Right lung (tissue), 5 donors: Measurements from ENCODE around the gene MUCL3. TPM values are rescaled to one million over a fixed set of nuclear protein-coding genes. Genes with fewer than 3 reads are reported as not detected.
A peak's percentile ranks its signal among the peaks of the same experiment; 100 is the strongest.
"Not testable (repeated sequence)": the region's sequence is repeated elsewhere in the genome, so short reads cannot be mapped to it uniquely, and the experiment has no call there.

ENCODE experiments used
- DNase-seq, 2 donors: peaks; one replicate each; pipeline ENCODE4 v3.0.0-alpha.2; 2013
- polyA plus RNA-seq, 5 donors: library from polyadenylated mRNA; unstranded; fragments of 120-200 nt; gene quantifications; one replicate each; pipeline versions ENCODE4 v1.2.1 to v1.2.3, GENCODE V29; 2013; ENCODE audit warnings: inconsistent platforms in 1 of 5, low replicate concordance in 1 of 5; ENCODE audit not compliant: insufficient read length in 5 of 5, insufficient read depth in 1 of 5

MUCL3 gene
- polyA plus RNA-seq, 5 donors: 0.09 to 0.22 (median 0.10) TPM

GRCh38 chr6:30912746-30913520 lies 27.8 kb upstream of the MUCL3 start:
- no peak for DNase-seq

DNA sequence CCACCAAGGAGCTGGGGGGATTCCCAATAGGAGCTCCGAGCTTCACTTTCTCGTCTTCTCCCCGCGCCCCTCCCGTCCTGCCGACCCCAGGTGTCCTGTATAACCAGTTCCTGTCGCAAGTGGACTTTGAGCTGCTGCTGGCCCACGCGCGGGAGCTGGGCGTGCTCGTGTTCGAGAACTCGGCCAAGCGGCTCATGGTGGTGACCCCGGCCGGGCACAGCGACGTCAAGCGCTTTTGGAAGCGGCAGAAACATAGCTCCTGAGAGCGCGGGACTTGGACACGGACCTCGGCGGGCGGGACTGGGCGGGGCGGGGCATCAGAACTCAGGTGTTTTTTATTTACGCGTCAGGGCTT lies 27.1 kb upstream of the MUCL3 start:
- no peak for DNase-seq

DNA sequence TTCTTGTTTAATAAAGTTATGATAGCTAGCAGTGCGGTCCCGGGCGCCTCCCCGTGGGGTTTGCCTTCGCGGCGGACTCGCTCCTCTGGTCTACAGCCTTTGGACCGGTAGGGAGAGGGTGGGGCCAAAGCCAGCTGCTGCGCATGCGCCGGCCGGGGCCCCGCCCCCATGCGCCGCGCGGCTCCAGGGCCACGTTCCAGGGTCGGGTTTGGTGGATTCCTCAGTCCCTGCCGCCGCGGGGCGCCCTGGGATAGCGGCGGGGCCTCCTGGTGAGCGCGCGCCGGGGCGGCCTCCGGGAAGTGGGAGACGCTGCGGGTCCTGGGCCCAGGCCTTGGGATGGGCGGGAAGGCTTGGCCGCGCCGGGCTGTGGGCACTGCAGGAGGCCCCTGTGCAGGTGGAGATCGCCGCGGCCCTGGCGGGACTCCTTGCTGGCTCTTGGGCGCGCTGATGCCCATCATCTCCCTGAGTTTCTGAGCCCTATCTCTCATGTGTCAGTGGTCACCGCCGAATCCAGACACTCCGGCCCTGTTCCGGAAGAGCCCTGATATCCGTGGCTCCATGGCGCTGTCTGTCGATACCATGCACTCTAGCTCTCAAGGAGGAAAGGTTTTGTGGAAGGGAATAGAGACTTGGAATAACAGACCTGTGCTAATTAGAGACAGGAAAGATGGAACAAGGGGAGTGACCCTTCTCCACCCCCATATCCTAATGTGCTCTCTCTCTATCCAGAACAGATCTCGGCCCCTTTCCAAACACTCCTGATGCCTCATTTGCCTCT lies 26.5 kb upstream of the MUCL3 start, which contains the start of gene VARS2:
Gene VARS2 (plus strand): TSS at position 163 of the 778 bp plus-strand sequence. CDS start 599 bp downstream, at position 762.
- DNase-seq: peak; percentile 95 to 96

DNA sequence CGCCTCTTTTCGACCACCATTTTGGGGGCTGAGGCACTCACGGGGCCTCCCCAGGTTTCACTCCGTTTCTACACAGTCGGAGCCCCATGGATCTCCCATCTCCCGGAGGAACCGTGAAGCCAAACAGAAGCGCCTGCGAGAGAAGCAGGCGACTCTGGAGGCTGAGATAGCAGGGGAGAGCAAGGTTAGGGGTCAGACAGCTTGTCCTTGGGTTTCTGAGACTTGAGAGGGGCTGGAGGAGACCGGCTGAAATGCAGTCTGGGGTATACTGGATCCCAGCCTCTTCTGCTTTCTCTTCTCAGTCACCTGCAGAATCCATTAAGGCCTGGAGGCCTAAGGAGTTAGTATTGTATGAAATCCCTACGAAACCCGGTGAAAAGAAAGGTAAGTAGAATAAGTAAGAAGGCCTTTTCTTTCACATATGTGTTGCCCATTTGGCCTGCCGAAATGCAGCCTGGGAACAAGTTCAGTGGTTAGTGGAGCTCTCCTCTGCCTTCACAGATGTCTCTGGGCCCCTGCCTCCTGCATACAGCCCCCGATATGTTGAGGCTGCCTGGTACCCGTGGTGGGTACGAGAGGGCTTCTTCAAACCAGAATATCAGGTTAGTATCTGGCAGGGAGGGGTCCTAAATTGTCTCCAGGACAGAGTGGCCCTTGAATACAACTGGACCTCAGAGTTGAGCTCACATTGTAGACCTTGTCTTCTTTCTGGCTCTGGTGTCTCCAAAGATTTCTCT lies 25.8 kb upstream of the MUCL3 start:
- no peak for DNase-seq

DNA sequence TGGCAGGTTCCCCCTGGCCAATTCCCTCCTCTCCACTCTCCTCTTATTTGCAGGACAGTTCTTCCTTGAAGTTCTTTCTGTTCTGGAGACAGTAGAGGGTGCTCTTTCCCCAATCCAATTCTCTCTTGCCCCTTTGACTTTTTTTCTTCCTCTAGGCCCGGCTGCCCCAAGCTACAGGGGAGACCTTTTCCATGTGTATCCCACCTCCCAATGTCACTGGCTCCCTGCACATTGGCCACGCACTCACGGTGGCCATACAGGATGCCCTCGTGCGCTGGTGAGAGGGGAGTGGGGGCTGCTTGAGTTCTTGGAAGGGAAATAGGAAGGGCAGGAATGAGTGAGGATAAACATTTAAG lies 25.2 kb upstream of the MUCL3 start:
- peak; percentile 46 to 53 for DNase-seq

DNA sequence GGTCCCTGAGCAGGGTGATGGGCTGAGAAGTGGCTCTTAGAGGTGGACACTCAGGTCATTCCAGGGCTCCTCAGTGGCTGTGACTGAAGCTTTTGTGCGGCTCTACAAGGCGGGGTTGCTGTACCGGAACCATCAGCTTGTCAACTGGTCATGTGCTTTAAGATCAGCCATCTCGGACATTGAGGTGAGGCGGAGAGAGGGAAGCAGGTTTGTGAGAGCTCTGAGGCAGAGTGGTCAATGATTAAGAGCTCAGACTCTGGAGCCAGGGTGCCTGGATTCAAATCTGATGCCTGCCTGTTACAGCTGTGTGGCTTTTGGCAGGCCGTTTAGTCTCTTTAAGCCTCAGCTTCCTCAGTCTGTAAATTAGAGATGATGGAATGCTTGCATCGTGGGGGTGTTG lies 23.7 kb upstream of the MUCL3 start:
- no peak for DNase-seq

DNA sequence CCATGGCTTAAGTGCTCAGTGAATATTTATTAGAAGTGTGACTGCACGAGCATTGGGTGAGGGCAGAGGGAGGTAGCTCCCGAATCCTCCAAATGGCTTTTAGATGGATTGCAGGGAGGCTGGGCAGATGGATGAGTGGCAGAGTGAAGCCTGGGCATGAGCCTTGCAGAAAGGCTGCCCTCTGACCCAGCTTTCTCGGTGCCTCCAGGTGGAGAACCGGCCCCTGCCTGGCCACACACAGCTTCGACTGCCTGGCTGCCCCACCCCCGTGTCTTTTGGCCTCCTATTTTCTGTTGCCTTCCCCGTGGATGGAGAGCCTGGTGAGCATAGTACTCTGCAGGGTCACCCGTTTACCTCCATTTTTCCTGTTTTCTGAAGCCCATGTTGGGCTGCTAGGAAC lies 23.3 kb upstream of the MUCL3 start:
- no peak for DNase-seq

GRCh38 chr6:30918670-30919069 lies 22.1 kb upstream of the MUCL3 start:
- DNase-seq: no peak

- DNase-seq: no peak
Observed at GRCh38 chr6:30922447-30922852, 18.3 kb upstream of the MUCL3 start.

GRCh38 chr6:30924040-30924627 lies 16.6 kb upstream of the MUCL3 start:
- not testable (repeated sequence) for DNase-seq

GRCh38 chr6:30926644-30927043 lies 14.1 kb upstream of the MUCL3 start:
- DNase-seq: no peak

DNA sequence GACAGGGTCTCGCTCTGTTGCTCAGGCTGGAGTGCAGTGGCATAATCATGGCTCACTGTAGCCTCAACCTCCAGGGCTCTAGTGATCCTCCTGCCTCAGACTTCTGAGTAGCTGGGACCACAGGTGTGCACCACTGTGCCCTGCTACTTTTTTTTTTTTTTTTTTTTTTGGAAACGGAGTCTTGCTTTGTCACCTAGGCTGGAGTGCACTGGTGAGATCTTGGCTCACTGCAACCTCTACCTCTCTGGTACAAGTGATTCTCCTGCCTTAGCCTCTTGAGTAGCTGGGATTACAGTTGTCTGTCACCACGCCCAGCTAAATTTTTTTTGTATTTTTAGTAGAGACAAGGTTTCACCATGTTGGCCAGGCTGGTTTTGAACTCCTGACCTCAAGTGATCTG lies 13.7 kb upstream of the MUCL3 start:
- not testable (repeated sequence) for DNase-seq

DNA sequence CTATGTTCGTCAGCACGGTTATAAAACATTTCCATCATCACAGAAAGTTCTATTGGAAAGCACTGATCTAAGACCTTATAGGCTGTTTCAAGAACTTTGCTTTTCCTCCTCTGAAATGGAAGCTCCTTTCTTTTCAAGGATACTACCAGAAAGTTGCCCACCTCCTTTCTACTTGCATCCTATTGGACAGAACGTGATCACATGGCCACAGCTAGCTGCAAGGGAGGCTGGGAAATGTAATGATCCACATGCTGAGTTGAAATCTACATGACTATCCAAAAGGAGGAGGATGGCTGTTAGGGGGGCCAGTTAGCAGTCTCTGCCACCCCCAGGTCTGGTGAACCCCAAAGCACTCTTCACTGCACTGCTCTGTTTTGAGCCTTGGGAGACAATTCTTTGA lies 12.1 kb upstream of the MUCL3 start:
- DNase-seq: no peak

GRCh38 chr6:30930506-30930905 lies 10.3 kb upstream of the MUCL3 start:
- no peak for DNase-seq

DNA sequence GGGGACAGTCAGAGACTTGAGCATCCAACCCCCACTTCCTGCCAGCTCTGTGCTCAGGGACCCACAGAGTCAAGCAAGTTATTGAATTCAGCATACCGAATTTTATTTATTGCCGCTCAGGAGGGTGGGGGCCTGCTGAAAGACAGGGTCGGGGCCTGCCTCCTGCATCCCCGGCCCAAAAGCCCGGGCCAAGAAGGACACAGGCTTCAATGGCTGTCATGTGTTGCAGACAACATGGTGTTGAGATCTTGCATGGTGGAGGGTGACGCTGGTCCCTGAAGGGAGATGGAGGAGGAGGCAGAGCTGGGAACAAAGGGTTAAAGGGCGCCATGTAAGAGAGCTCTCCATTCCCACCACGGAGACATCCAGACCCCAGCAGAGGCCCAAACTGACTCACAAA lies 9.5 kb upstream of the MUCL3 start:
- no peak for DNase-seq

DNA sequence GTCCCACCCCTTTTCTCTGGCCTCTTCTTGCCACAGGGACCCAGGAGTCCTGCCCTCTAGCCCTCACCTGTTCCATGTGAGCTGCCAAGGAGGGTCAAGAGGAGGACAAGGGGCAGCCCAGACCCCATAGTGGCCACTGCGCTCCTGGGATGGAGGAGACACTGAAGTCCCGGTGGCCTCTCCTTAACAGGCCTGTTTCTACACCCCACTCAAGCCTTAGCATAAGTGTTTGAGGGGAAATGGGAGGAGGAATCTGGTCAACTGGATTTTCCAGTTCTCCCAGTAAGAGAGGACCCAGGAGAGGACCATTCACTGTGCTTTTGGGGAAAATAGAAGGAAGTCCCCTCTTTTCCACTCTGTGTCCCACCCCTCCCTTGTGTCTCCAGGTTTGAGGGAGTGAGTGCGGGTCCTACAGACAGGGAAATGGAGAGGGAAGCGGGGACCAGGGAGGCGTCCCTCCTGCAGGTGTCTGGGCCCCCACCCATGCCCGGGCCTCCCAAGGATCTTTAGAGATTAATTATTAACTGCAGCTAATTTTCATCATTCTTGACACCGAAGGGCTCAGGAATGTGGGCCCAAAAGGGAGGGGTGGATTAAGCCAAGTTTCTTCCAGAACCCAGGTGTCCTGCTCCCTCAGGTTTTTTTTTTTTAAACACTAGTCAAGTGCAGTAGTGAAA lies 8.7 kb upstream of the MUCL3 start, which contains the start of gene SFTA2:
Gene SFTA2 (minus strand): TSS at position 202 of the 677 bp plus-strand sequence. CDS start 74 bp downstream, at position 128.
- peak; percentile 42 to 54 for DNase-seq

DNA sequence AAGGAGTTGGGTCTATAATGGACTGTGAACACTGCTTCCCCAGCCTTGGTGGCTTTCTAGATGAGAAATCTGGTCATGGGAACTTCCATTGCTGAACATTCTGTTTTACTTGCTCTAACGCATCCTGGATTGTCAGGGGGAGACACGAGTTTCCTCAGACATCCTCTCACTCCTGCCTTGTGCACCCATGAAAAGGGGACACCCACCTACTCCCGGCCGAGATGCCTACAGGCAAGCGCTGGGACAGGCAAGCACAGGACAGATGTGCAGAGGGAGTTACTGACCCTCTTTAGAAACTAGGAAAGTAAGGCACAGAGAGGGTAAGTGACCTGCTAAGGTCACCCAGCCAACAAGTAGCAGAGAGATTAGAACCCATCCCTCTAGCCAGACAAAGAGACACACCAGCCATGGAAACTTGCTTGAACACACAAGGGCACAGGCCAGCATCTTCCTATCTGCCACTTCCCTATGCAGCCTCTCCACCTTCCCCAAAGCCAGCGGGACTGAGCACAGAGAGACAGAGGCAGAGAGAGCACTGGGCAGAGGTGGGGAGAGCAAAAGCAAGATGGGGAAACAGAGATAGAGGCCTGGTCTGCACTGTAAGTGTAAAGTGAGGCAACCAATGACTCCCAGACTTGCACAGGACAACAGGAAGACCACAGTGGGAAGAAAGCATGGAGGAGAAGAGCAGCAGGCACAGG lies 8.0 kb upstream of the MUCL3 start:
- no peak for DNase-seq

DNA sequence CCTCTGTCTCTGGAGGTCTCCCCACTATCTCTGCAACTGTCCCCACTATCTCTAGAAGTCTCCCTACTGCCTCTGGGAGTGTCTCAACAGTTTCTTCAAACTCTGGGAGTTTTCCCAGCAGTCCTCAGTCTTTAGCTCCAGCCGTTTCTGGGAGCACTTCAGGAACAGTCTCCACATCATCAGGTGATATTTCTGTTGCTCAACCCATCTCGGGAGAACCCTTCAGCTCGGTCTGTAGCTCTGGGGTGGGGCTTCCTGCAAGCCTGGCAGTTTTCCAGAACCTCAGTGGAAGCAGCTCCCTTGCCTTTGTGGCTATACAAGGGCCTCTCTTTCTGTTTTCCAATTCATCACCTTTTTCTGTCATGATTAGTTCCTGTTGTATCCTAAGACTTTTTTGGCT lies 5.8 kb upstream of the MUCL3 start:
- DNase-seq: no peak

DNA sequence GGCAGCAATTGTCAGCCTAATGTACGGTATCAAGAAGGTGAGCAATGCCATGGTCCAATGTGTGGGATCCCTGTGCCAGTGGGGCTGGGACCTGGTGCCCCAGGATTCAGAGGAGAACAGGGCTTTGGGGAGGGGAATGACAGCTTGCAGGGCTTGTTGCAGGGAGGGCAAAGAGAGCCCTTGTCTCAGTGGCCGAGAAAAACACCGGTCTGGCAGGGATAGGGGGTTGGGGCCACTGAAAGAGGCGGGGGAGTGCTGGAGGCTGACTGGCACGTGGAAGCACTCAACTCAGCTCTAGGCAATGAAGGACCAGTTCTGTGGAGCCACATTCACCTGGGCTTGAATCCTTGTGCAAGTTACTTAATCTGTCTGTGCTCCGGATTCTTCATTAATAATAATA lies 3.5 kb upstream of the MUCL3 start:
- no peak for DNase-seq

- DNase-seq: no peak
Observed at GRCh38 chr6:30938730-30939129, 2.0 kb upstream of the MUCL3 start.

DNA sequence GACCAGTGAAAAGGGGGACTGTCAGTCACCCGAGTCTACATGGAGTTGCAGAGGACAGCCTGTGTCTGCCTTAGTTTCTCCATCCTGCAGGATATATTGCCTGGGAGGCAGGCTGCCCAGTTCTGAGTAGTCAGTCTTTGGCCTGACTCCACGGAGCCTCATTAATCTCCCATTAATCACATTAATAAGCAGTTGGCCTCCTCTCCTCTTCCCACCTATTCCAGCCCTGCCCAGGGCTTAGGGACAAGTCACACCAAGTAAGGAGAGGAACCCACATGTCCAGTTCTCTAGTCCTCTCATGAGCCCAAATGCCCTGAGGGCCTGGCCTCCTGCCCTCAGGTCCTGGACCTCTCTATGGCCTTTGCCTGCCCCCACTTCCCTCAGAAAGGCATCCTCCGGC lies 1.3 kb upstream of the MUCL3 start:
- DNase-seq: no peak
